ENCODE data around the gene NKTR.

DNA sequence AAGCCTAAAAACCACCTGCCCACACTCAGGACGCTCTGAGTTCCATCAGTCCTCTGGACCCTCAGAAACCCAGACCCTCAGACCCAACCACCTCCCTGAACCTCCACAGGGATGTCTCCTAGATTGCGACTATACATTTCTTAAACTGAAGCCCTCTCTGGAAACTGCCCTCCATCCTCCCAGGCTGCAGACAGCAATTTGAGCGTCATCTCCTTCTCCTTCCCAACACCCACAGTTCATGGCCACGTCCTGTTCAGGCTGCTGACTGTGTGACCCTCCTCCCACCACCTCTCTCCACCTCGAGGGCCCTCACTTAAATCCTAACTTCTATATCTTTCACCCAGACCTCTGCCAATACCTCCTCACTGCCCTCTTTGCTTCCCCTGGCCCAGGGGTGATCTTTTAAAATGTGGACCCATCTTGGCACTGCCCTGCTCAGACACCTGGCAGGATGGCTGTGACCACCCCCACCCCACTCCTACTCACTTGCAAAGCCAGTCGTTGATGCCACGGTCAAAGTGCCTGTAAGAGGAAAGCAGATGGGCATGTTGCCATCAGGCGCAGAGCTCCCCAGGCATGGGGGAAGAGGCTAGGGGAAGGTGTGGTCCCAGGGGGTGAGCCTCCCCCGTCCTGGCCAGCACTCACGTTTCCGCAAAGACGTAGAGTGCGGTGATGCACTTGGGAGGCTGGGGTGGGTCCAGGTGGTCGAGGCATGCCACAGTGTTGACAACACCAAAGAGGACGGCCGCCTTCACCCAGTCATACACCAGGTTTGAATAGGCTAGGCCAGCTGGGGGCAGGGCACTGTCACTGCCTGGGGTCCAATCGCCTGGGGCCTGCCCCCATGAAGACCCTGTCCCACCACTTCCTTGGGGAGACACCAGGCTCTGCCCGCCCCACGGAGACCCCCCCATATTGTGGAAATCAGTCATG, 96.1 kb downstream of the NKTR start:
- TF ChIP-seq POLR2AphosphoS5 (IDR thresholded peaks at IDR 0.05; ENCODE audit: low read depth, low read length) = no peak
- TF ChIP-seq POLR2A (IDR thresholded peaks at IDR 0.05; ENCODE audit: low read depth, low read length) = no peak
- no peak for TF ChIP-seq TAF1 (IDR thresholded peaks at IDR 0.05; ENCODE audit: borderline replicate concordance, low read depth, low read length)
